ENCODE results near the gene TNFRSF12A. TPM values are rescaled to one million over a fixed set of nuclear protein-coding genes. Genes with fewer than 3 reads are reported as not detected.

TNFRSF12A gene
- total and polyA plus RNA-seq, 10 of the 15 experiments (the other 5 are each of a cell fraction or from before 2014, with no cell fraction given), result 0.35 to 1.7 (median 1.2) TPM; not detected in 2

Small RNA genes within 50 kb of the gene (small RNA-seq; reads per million reads assigned to genes)
- not detected for gene LINC00514

Other genes starting within 250 kb of the TNFRSF12A start
Only the 7 nearest of the 24 such genes appear.
- 31.6 and 39.6 TPM in 2 replicates for gene PKMYT1, start 39.9 kb upstream of the TNFRSF12A start, total RNA-seq (2014; rRNA removed)
- 11.5 and 13.6 TPM in 2 replicates for gene PKMYT1, start 39.9 kb upstream of the TNFRSF12A start, total RNA-seq (2014; rRNA removed; fragmentation: Illumina TruSeq; extraction: Trizol)
- 72.6 and 77.1 TPM in 2 replicates for gene PKMYT1, start 39.9 kb upstream of the TNFRSF12A start, total RNA-seq (2021)
- 3.4 and 9.3 TPM in 2 replicates for gene PKMYT1, start 39.9 kb upstream of the TNFRSF12A start, polyA plus RNA-seq (2011; rRNA removed)
- 6.9 and 13.1 TPM in 2 replicates for gene PKMYT1, start 39.9 kb upstream of the TNFRSF12A start, polyA plus RNA-seq (2014; fragmentation: Illumina TruSeq; extraction: Trizol)
- gene PKMYT1, start 39.9 kb upstream of the TNFRSF12A start, polyA plus RNA-seq (2014; fragmentation: Nextera tagmentation; extraction: Ambion mirVana), result 10 to 100 TPM in 1 of 2 experiments, 1 to 10 TPM in 1; 4.6 to 20.2 TPM
- 48.1 and 63.7 TPM in 2 replicates for gene PKMYT1, start 39.9 kb upstream of the TNFRSF12A start, polyA plus RNA-seq (2014; rRNA removed)
- gene PKMYT1, start 39.9 kb upstream of the TNFRSF12A start, polyA plus RNA-seq (2016; fragmentation: Nextera tagmentation; extraction: Ambion mirVana), result 100 to 1,000 TPM in 1 of 2 experiments, 10 to 100 TPM in 1; 91.9 to 101 TPM
- gene CLDN9, start 7.4 kb upstream of the TNFRSF12A start, total RNA-seq (2014; rRNA removed), result not detected in 2 replicates
- not detected in 2 replicates for gene CLDN9, start 7.4 kb upstream of the TNFRSF12A start, total RNA-seq (2014; rRNA removed; fragmentation: Illumina TruSeq; extraction: Trizol)
- gene CLDN9, start 7.4 kb upstream of the TNFRSF12A start, total RNA-seq (2021), result not detected in 2 replicates
- gene CLDN9, start 7.4 kb upstream of the TNFRSF12A start, polyA plus RNA-seq (2011; rRNA removed), result not detected in 2 replicates
- not detected in 2 replicates for gene CLDN9, start 7.4 kb upstream of the TNFRSF12A start, polyA plus RNA-seq (2014; fragmentation: Illumina TruSeq; extraction: Trizol)
- gene CLDN9, start 7.4 kb upstream of the TNFRSF12A start, polyA plus RNA-seq (2014; fragmentation: Nextera tagmentation; extraction: Ambion mirVana), result not detected
- gene CLDN9, start 7.4 kb upstream of the TNFRSF12A start, polyA plus RNA-seq (2014; rRNA removed), result not detected in 2 replicates
- not detected for gene CLDN9, start 7.4 kb upstream of the TNFRSF12A start, polyA plus RNA-seq (2016; fragmentation: Nextera tagmentation; extraction: Ambion mirVana)
- not detected in 2 replicates for gene CLDN6, start 2.2 kb upstream of the TNFRSF12A start, total RNA-seq (2014; rRNA removed)
- not detected in 2 replicates for gene CLDN6, start 2.2 kb upstream of the TNFRSF12A start, total RNA-seq (2014; rRNA removed; fragmentation: Illumina TruSeq; extraction: Trizol)
- 0.26 and 0.61 TPM in 2 replicates for gene CLDN6, start 2.2 kb upstream of the TNFRSF12A start, total RNA-seq (2021)
- gene CLDN6, start 2.2 kb upstream of the TNFRSF12A start, polyA plus RNA-seq (2011; rRNA removed), result not detected in 2 replicates
- gene CLDN6, start 2.2 kb upstream of the TNFRSF12A start, polyA plus RNA-seq (2014; fragmentation: Illumina TruSeq; extraction: Trizol), result not detected in 2 replicates
- not detected for gene CLDN6, start 2.2 kb upstream of the TNFRSF12A start, polyA plus RNA-seq (2014; fragmentation: Nextera tagmentation; extraction: Ambion mirVana)
- gene CLDN6, start 2.2 kb upstream of the TNFRSF12A start, polyA plus RNA-seq (2014; rRNA removed), result not detected in 2 replicates
- under 1 TPM; 0.15 to 0.23 TPM for gene CLDN6, start 2.2 kb upstream of the TNFRSF12A start, polyA plus RNA-seq (2016; fragmentation: Nextera tagmentation; extraction: Ambion mirVana)
- 35.9 and 40.7 TPM in 2 replicates for gene HCFC1R1, start 3.6 kb downstream of the TNFRSF12A start, total RNA-seq (2014; rRNA removed)
- 13.7 and 14.6 TPM in 2 replicates for gene HCFC1R1, start 3.6 kb downstream of the TNFRSF12A start, total RNA-seq (2014; rRNA removed; fragmentation: Illumina TruSeq; extraction: Trizol)
- 26.6 and 31.7 TPM in 2 replicates for gene HCFC1R1, start 3.6 kb downstream of the TNFRSF12A start, total RNA-seq (2021)
- 6.8 and 14.3 TPM in 2 replicates for gene HCFC1R1, start 3.6 kb downstream of the TNFRSF12A start, polyA plus RNA-seq (2011; rRNA removed)
- 4.8 and 11.5 TPM in 2 replicates for gene HCFC1R1, start 3.6 kb downstream of the TNFRSF12A start, polyA plus RNA-seq (2014; fragmentation: Illumina TruSeq; extraction: Trizol)
- gene HCFC1R1, start 3.6 kb downstream of the TNFRSF12A start, polyA plus RNA-seq (2014; fragmentation: Nextera tagmentation; extraction: Ambion mirVana), result 10 to 100 TPM in 1 of 2 experiments, 1 to 10 TPM in 1; 2.8 to 10.2 TPM
- 41.9 and 48.1 TPM in 2 replicates for gene HCFC1R1, start 3.6 kb downstream of the TNFRSF12A start, polyA plus RNA-seq (2014; rRNA removed)
- 10 to 100 TPM; 31.4 to 42.5 TPM for gene HCFC1R1, start 3.6 kb downstream of the TNFRSF12A start, polyA plus RNA-seq (2016; fragmentation: Nextera tagmentation; extraction: Ambion mirVana)
- 21.6 and 28.5 TPM in 2 replicates for gene THOC6, start 3.7 kb downstream of the TNFRSF12A start, total RNA-seq (2014; rRNA removed)
- 15.1 and 15.9 TPM in 2 replicates for gene THOC6, start 3.7 kb downstream of the TNFRSF12A start, total RNA-seq (2014; rRNA removed; fragmentation: Illumina TruSeq; extraction: Trizol)
- gene THOC6, start 3.7 kb downstream of the TNFRSF12A start, total RNA-seq (2021), result 31.6 and 33.1 TPM in 2 replicates
- gene THOC6, start 3.7 kb downstream of the TNFRSF12A start, polyA plus RNA-seq (2011; rRNA removed), result 15.5 and 27.3 TPM in 2 replicates
- 4.8 and 14.3 TPM in 2 replicates for gene THOC6, start 3.7 kb downstream of the TNFRSF12A start, polyA plus RNA-seq (2014; fragmentation: Illumina TruSeq; extraction: Trizol)
- 1 to 10 TPM; 1.0 to 2.4 TPM for gene THOC6, start 3.7 kb downstream of the TNFRSF12A start, polyA plus RNA-seq (2014; fragmentation: Nextera tagmentation; extraction: Ambion mirVana)
- gene THOC6, start 3.7 kb downstream of the TNFRSF12A start, polyA plus RNA-seq (2014; rRNA removed), result 31.7 and 35.2 TPM in 2 replicates
- gene THOC6, start 3.7 kb downstream of the TNFRSF12A start, polyA plus RNA-seq (2016; fragmentation: Nextera tagmentation; extraction: Ambion mirVana), result 10 to 100 TPM; 53.7 to 54.4 TPM
- not detected in 2 replicates for gene BICDL2, start 16.6 kb downstream of the TNFRSF12A start, total RNA-seq (2014; rRNA removed)
- not detected in 2 replicates for gene BICDL2, start 16.6 kb downstream of the TNFRSF12A start, total RNA-seq (2014; rRNA removed; fragmentation: Illumina TruSeq; extraction: Trizol)
- gene BICDL2, start 16.6 kb downstream of the TNFRSF12A start, total RNA-seq (2021), result not detected in 2 replicates
- not detected in 2 replicates for gene BICDL2, start 16.6 kb downstream of the TNFRSF12A start, polyA plus RNA-seq (2011; rRNA removed)
- gene BICDL2, start 16.6 kb downstream of the TNFRSF12A start, polyA plus RNA-seq (2014; fragmentation: Illumina TruSeq; extraction: Trizol), result not detected in 2 replicates
- not detected for gene BICDL2, start 16.6 kb downstream of the TNFRSF12A start, polyA plus RNA-seq (2014; fragmentation: Nextera tagmentation; extraction: Ambion mirVana)
- gene BICDL2, start 16.6 kb downstream of the TNFRSF12A start, polyA plus RNA-seq (2014; rRNA removed), result not detected in 2 replicates
- gene BICDL2, start 16.6 kb downstream of the TNFRSF12A start, polyA plus RNA-seq (2016; fragmentation: Nextera tagmentation; extraction: Ambion mirVana), result not detected
- gene MMP25, start 26.2 kb downstream of the TNFRSF12A start, total RNA-seq (2014; rRNA removed), result 0.11 and 0.33 TPM in 2 replicates
- gene MMP25, start 26.2 kb downstream of the TNFRSF12A start, total RNA-seq (2014; rRNA removed; fragmentation: Illumina TruSeq; extraction: Trizol), result 0.18 and 0.31 TPM in 2 replicates
- 0.31 and 0.35 TPM in 2 replicates for gene MMP25, start 26.2 kb downstream of the TNFRSF12A start, total RNA-seq (2021)
- gene MMP25, start 26.2 kb downstream of the TNFRSF12A start, polyA plus RNA-seq (2011; rRNA removed), result 0.01 and 0.03 TPM in 2 replicates
- 0.06 TPM in 1 of 2 replicates, not detected in the other for gene MMP25, start 26.2 kb downstream of the TNFRSF12A start, polyA plus RNA-seq (2014; fragmentation: Illumina TruSeq; extraction: Trizol)
- under 1 TPM in 1 of 2 experiments, not detected in 1; 0.04 TPM for gene MMP25, start 26.2 kb downstream of the TNFRSF12A start, polyA plus RNA-seq (2014; fragmentation: Nextera tagmentation; extraction: Ambion mirVana)
- 0.35 and 0.39 TPM in 2 replicates for gene MMP25, start 26.2 kb downstream of the TNFRSF12A start, polyA plus RNA-seq (2014; rRNA removed)
- under 1 TPM; 0.13 to 0.36 TPM for gene MMP25, start 26.2 kb downstream of the TNFRSF12A start, polyA plus RNA-seq (2016; fragmentation: Nextera tagmentation; extraction: Ambion mirVana)